Breast epithelium (tissue), 4 donors: ENCODE data around the gene PHIP. TPM values are rescaled to one million over a fixed set of nuclear protein-coding genes. Genes with fewer than 3 reads are reported as not detected.

ENCODE experiments used
- DNase-seq, 2 donors: peaks; one replicate each; pipeline ENCODE4 v3.0.0-alpha.2; 2019; ENCODE audit warnings: low spot score in 2 of 2
- H3K27ac ChIP-seq, 2 donors: fragments of 200-600 bp; sonication (generic) in 1 of 2; one replicate each; pipeline ENCODE4 v1.5.1; 2016 to 2019; ENCODE audit warnings: mild to moderate bottlenecking in 1 of 2
- H3K27me3 ChIP-seq, 2 donors: fragments of 200-600 bp; sonication (generic) in 1 of 2; one replicate each; pipeline versions ENCODE4 v1.5.1 to v1.6.0; 2017 to 2019; ENCODE audit warnings: control low read depth in 1 of 2, mild to moderate bottlenecking in 1 of 2
- H3K36me3 ChIP-seq: fragments of 200-600 bp; one replicate; pipeline ENCODE4 v1.5.1; 2019
- H3K4me1 ChIP-seq, 2 donors: fragments of 200-600 bp; sonication (generic); one replicate each; pipeline ENCODE4 v1.5.1; 2016 to 2019; ENCODE audit warnings: control low read depth in 1 of 2
- H3K4me3 ChIP-seq, 3 donors: fragments of 200-600 bp; sonication (generic); 1 replicate in 2 of 3; 2 replicates in 1 of 3; pipeline ENCODE4 v1.5.1; 2016 to 2019; ENCODE audit warnings: mild to moderate bottlenecking in 3 of 3, moderate library complexity in 2 of 3
- H3K9me3 ChIP-seq, 2 donors: fragments of 200-600 bp; sonication (generic) in 1 of 2; one replicate each; pipeline ENCODE4 v1.5.1; 2016 to 2019; ENCODE audit warnings: control low read depth in 1 of 2
- POLR2A ChIP-seq: fragments of 450-650 bp; IDR thresholded peaks from one replicate; pipeline ENCODE4 v1.6.1; 2016; ENCODE audit warnings: antibody characterized with exemption, mild to moderate bottlenecking, moderate library complexity
- POLR2AphosphoS5 ChIP-seq, 3 donors: sonication (generic); formaldehyde crosslinking; IDR thresholded peaks; one replicate each; pipeline ENCODE4 v1.6.1; 2017; ENCODE audit warnings: antibody characterized with exemption in 3 of 3
- intact Hi-C: fragments of 100-400 bp; cut with DNase I; formaldehyde crosslinking; loops from one replicate; pipeline ENCODE4 v1.15.1; 2023; ENCODE audit warnings: low total_unique reads
- total RNA-seq, 3 donors: library from RNA; depleted of rRNA; stranded (reverse); fragments of >200 nt; gene quantifications; one replicate each; pipeline ENCODE4 v1.1.0, GENCODE V29; 2016
- TF ChIP-seq, protein P1 (sequence below), 3 donors: fragments of 450-650 bp; IDR thresholded peaks; one replicate each; pipeline ENCODE4 v1.5.1; 2016 to 2017; ENCODE audit warnings: antibody characterized with exemption in 3 of 3, mild to moderate bottlenecking in 3 of 3, moderate library complexity in 3 of 3

PHIP gene
- total RNA-seq, 3 donors from 2014 or later: 31.7 to 73.6 (median 44.9) TPM

DNA sequence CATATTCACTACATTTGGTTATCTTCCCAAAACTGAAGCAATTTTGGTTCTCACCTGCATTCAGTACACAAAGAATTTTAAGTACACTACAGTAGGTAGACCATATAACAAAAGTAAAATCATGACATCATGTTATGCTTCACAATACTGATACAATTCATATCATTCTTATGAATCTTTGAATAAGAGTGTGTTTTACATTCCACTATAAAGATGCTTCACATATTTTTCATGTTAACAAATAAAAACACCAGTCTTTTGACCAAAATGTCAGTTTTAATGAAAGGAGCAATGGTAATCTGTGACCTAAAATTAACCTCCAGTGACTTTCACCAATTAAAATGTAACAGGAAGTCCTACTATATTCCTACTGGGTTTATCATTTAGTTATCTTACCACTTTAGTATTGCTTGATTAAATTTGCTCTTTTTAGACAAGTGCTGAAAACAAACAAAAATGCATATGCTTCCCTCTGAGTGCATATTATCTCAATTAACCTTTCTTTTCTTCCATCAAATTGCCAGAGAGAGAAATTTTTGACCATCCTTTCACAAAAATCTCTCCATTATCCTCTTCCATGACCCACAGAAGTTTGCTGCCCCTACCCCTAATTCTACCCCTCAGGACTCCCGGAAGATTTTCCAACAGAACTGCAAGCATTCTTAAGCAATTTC, 49.3 kb downstream of the PHIP start:
- no peaks in the 10 kb centered on the region for H3K9me3 ChIP-seq
- no peaks in the 10 kb centered on the region for H3K4me1 ChIP-seq
- H3K36me3 ChIP-seq: no peaks in the 10 kb centered on the region
- no peaks in the 10 kb centered on the region for H3K27me3 ChIP-seq
- TF ChIP-seq, protein P1, sequence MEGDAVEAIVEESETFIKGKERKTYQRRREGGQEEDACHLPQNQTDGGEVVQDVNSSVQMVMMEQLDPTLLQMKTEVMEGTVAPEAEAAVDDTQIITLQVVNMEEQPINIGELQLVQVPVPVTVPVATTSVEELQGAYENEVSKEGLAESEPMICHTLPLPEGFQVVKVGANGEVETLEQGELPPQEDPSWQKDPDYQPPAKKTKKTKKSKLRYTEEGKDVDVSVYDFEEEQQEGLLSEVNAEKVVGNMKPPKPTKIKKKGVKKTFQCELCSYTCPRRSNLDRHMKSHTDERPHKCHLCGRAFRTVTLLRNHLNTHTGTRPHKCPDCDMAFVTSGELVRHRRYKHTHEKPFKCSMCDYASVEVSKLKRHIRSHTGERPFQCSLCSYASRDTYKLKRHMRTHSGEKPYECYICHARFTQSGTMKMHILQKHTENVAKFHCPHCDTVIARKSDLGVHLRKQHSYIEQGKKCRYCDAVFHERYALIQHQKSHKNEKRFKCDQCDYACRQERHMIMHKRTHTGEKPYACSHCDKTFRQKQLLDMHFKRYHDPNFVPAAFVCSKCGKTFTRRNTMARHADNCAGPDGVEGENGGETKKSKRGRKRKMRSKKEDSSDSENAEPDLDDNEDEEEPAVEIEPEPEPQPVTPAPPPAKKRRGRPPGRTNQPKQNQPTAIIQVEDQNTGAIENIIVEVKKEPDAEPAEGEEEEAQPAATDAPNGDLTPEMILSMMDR (IDR thresholded peaks at IDR 0.05): no peak
- TF ChIP-seq POLR2AphosphoS5 (IDR thresholded peaks at IDR 0.05) (no peak), POLR2A (no peak)
- no peak overlapping the region for H3K27ac ChIP-seq
- H3K4me3 ChIP-seq: no peak overlapping the region
- intact Hi-C loops: no loop called here
- DNase-seq: no peak

DNA sequence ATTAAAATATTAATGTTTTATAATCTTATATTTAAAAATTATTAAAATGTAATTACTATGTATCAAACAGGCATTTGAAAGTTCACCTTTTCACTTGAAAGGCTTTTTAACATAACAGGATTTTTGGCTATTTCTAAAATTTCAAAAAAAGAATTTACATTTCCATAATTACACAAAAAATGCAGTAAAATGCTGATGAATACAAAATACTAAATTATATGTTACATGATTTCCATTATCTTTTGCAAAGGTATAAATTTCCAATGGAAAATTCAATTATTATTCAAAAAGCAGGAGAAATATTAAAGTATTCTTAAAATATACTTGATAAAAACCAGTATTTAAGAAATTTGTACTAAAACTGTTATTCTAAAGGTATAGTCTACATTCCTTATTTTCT, 66.1 kb downstream of the PHIP start:
- Histone ChIP-seq H3K4me3 (no peak overlapping the region), H3K27ac (no peak overlapping the region), H3K9me3 (no peaks in the 10 kb centered on the region), H3K36me3 (peaks cover 4% of the 10 kb centered on the region), H3K27me3 (no peaks in the 10 kb centered on the region), H3K4me1 (no peaks in the 10 kb centered on the region)
- no peak for TF ChIP-seq POLR2A
- TF ChIP-seq POLR2AphosphoS5 (IDR thresholded peaks at IDR 0.05): no peak
- TF ChIP-seq, protein P1 (IDR thresholded peaks at IDR 0.05): no peak
- intact Hi-C loops: no loop called here
- no peak for DNase-seq

DNA sequence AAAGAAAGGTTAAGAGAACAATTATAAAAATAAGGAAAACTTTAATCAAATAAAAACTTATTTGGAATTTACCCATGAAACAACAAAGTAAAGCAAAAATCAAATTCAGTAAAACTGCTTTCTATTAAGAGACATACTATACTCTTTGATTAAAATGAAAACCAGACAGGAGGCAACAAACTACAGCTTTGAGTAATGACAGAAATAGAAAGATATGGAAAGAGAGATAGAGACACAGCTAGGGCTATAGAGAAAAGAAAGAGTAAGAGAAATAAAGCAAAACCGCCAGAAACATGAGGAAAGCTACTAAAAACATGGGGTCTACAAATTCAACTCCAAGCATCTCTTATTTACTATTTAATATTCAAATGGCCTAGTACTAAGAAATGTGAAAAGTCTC, 67.6 kb downstream of the PHIP start:
- no peak overlapping the region for H3K27ac ChIP-seq
- H3K9me3 ChIP-seq: no peaks in the 10 kb centered on the region
- H3K27me3 ChIP-seq: no peaks in the 10 kb centered on the region
- H3K36me3 ChIP-seq: peaks cover 4% of the 10 kb centered on the region
- TF ChIP-seq, protein P1 (IDR thresholded peaks at IDR 0.05): no peak
- TF ChIP-seq POLR2AphosphoS5 (IDR thresholded peaks at IDR 0.05) (no peak), POLR2A (no peak)
- H3K4me3 ChIP-seq: no peak overlapping the region
- no peak for DNase-seq
- intact Hi-C loops: no loop called here
- no peaks in the 10 kb centered on the region for H3K4me1 ChIP-seq

DNA sequence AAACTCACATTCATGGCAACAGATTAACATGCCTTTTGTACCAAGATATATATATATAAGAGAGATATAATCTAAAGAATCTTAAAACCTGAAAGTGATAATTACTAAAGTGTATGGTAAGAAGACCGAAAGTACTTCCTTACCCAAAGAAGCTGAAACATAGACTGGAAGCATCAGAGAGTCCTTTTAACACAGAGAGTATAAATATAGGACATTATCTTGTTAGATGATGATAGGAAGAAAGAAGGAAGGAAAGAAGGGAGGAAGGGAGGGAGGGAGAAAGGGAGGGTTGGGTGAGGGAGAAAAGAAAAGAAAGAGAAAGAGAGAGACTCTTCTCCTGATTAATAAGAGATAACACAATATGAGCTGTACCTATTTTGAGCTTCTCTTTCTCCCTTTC, 68.2 kb downstream of the PHIP start:
- no peaks in the 10 kb centered on the region for H3K9me3 ChIP-seq
- intact Hi-C loops: no loop called here
- TF ChIP-seq, protein P1 (IDR thresholded peaks at IDR 0.05): no peak
- TF ChIP-seq POLR2A: no peak
- no peak for TF ChIP-seq POLR2AphosphoS5 (IDR thresholded peaks at IDR 0.05)
- H3K4me1 ChIP-seq: no peaks in the 10 kb centered on the region
- no peaks in the 10 kb centered on the region for H3K27me3 ChIP-seq
- no peak overlapping the region for H3K27ac ChIP-seq
- DNase-seq: no peak
- no peak overlapping the region for H3K4me3 ChIP-seq
- H3K36me3 ChIP-seq: peaks cover 4% of the 10 kb centered on the region

DNA sequence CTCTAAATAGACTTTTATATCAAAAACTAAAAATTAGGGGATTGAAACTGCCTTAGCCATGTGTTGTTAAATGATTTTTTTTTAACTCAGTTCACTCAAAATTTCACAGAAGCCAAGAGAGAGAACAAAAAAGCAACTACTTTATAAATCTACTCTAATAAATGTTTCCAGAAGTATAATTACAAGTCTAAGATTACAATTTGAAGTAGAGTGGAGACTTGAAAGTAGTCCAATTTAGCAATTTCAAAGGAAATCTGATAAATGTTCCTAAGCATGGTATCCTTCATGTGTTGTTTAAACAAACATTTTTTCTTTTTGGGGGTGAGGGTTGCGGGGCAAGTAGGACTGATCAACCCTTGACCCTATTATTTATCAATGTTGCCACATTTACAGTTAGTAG, 72.6 kb downstream of the PHIP start:
- Histone ChIP-seq H3K4me1 (no peaks in the 10 kb centered on the region), H3K36me3 (peaks cover 18% of the 10 kb centered on the region), H3K9me3 (no peaks in the 10 kb centered on the region), H3K27me3 (no peaks in the 10 kb centered on the region), H3K4me3 (no peak overlapping the region), H3K27ac (no peak overlapping the region)
- DNase-seq: no peak
- TF ChIP-seq POLR2A: no peak
- TF ChIP-seq, protein P1 (IDR thresholded peaks at IDR 0.05): no peak
- TF ChIP-seq POLR2AphosphoS5 (IDR thresholded peaks at IDR 0.05): no peak
- intact Hi-C loops: no loop called here
